Thyroid gland (tissue), 4 donors: Measurements from ENCODE around the gene ANKRD22. TPM values are rescaled to one million over a fixed set of nuclear protein-coding genes. Genes with fewer than 3 reads are reported as not detected.
"Not testable (repeated sequence)": the region's sequence is repeated elsewhere in the genome, so short reads cannot be mapped to it uniquely, and the experiment has no call there.

Experiments used
- DNase-seq, 2 donors: peaks; one replicate each; pipeline ENCODE4 v3.0.0-alpha.2; 2019
- H3K27ac ChIP-seq, 3 donors: fragments of 200-600 bp; sonication (generic); 1 replicate in 2 of 3; 2 replicates in 1 of 3; pipeline ENCODE4 v1.5.1; 2016 to 2019; ENCODE audit warnings: mild to moderate bottlenecking in 1 of 3, moderate library complexity in 1 of 3
- H3K27me3 ChIP-seq: fragments of 200-600 bp; sonication (generic); one replicate; pipeline ENCODE4 v1.5.1; 2019
- H3K36me3 ChIP-seq, 2 donors: fragments of 200-600 bp; sonication (generic); one replicate each; pipeline ENCODE4 v1.5.1; 2016 to 2019
- H3K4me1 ChIP-seq, 2 donors: fragments of 200-600 bp; sonication (generic); one replicate each; pipeline ENCODE4 v1.5.1; 2017 to 2019
- H3K4me3 ChIP-seq, 3 donors: fragments of 200-600 bp; sonication (generic); replicated peaks in 1 of 3; 1 replicate in 2 of 3; 2 replicates in 1 of 3; pipeline ENCODE4 v1.5.1; 2016; ENCODE audit warnings: mild to moderate bottlenecking in 1 of 3
- H3K9me3 ChIP-seq: fragments of 200-600 bp; sonication (generic); one replicate; pipeline ENCODE4 v1.5.1; 2017
- CTCF ChIP-seq, 6 experiments: fragments of 200-600 bp in 3 of 6; fragments of 450-650 bp in 3 of 6; sonication (generic) in 3 of 6; IDR thresholded peaks; one replicate each; pipeline ENCODE4 v1.5.1; 2016 to 2019; ENCODE audit warnings: antibody characterized with exemption in 6 of 6, mild to moderate bottlenecking in 2 of 6, inconsistent platforms in 1 of 6, moderate library complexity in 1 of 6
- POLR2A ChIP-seq, 2 donors: fragments of 450-650 bp; IDR thresholded peaks; one replicate each; pipeline ENCODE4 v1.6.1; 2017; ENCODE audit warnings: antibody characterized with exemption in 2 of 2, mild to moderate bottlenecking in 2 of 2, moderate library complexity in 1 of 2
- WGBS, 2 donors: methylation state at CpG; one replicate each; pipeline ENCODE4 v1.1.5; 2017; 5-methylcytosine and 5-hydroxymethylcytosine counted together
- intact Hi-C: fragments of 100-400 bp; cut with DNase I; formaldehyde crosslinking; loops from one replicate; pipeline ENCODE4 v1.15.1; 2023
- total RNA-seq, 4 donors: library from RNA; depleted of rRNA; stranded (reverse); fragments of >200 nt; gene quantifications; one replicate each; pipeline ENCODE4 v1.2.3, GENCODE V29; 2016

ANKRD22 gene
- total RNA-seq, 4 donors from 2014 or later, result not detected

GRCh38 chr10:88889559-88890337, 38.1 kb upstream of the ANKRD22 start:
- no peaks in the 10 kb centered on the region for H3K9me3 ChIP-seq
- H3K36me3 ChIP-seq, result no peaks in the 10 kb centered on the region
- H3K4me3 ChIP-seq, result no peak overlapping the region
- no peak for TF ChIP-seq CTCF (IDR thresholded peaks at IDR 0.05)
- TF ChIP-seq POLR2A (IDR thresholded peaks at IDR 0.05), result no peak
- no peak for DNase-seq
- H3K27ac ChIP-seq, result no peak overlapping the region
- H3K4me1 ChIP-seq, result no peaks in the 10 kb centered on the region
- 90 to 97% methylated on average over 1 of the region's 1 CpG for WGBS, 2 donors
- intact Hi-C loops, result no loop called here
- no peaks in the 10 kb centered on the region for H3K27me3 ChIP-seq

- no peak overlapping the region for H3K4me3 ChIP-seq
- H3K36me3 ChIP-seq, result no peaks in the 10 kb centered on the region
- H3K27me3 ChIP-seq, result no peaks in the 10 kb centered on the region
- no peak overlapping the region for H3K27ac ChIP-seq
- no peaks in the 10 kb centered on the region for H3K4me1 ChIP-seq
- DNase-seq, result no peak
- intact Hi-C loops, result no loop called here
- no peak for TF ChIP-seq CTCF (IDR thresholded peaks at IDR 0.05)
- TF ChIP-seq POLR2A (IDR thresholded peaks at IDR 0.05), result no peak
- no peaks in the 10 kb centered on the region for H3K9me3 ChIP-seq
These were observed 37.3 kb upstream of the ANKRD22 start for GRCh38 chr10:88888810-88889445.

- intact Hi-C loops, result no loop called here
- H3K36me3 ChIP-seq, result no peaks in the 10 kb centered on the region
- no peaks in the 10 kb centered on the region for H3K9me3 ChIP-seq
- no peak overlapping the region for H3K27ac ChIP-seq
- DNase-seq, result no peak
- H3K27me3 ChIP-seq, result no peaks in the 10 kb centered on the region
- H3K4me1 ChIP-seq, result no peaks in the 10 kb centered on the region
- TF ChIP-seq CTCF (IDR thresholded peaks at IDR 0.05) (no peak), POLR2A (IDR thresholded peaks at IDR 0.05) (no peak)
- H3K4me3 ChIP-seq, result no peak overlapping the region
These were observed 34.9 kb upstream of the ANKRD22 start for GRCh38 chr10:88886557-88886956.

GRCh38 chr10:88883448-88883809, 31.8 kb upstream of the ANKRD22 start:
- intact Hi-C loops, result no loop called here
- Histone ChIP-seq H3K27ac (no peak overlapping the region), H3K9me3 (no peaks in the 10 kb centered on the region), H3K4me3 (no peak overlapping the region), H3K4me1 (no peaks in the 10 kb centered on the region), H3K27me3 (no peaks in the 10 kb centered on the region), H3K36me3 (no peaks in the 10 kb centered on the region)
- 75 to 83% methylated on average over 2 of the region's 2 CpGs for WGBS, 2 donors
- no peak for DNase-seq
- TF ChIP-seq CTCF (IDR thresholded peaks at IDR 0.05), result no peak
- TF ChIP-seq POLR2A (IDR thresholded peaks at IDR 0.05), result no peak

GRCh38 chr10:88882646-88883447, 31.2 kb upstream of the ANKRD22 start:
- H3K4me3 ChIP-seq, intact Hi-C loops, H3K36me3 ChIP-seq, H3K4me1 ChIP-seq, H3K27ac ChIP-seq, H3K9me3 ChIP-seq, DNase-seq, H3K27me3 ChIP-seq: not testable (repeated sequence)
- 76 to 81% methylated on average over 8 of the region's 8 CpGs for WGBS, 2 donors
